GM12864 (cell line): Measurements from ENCODE around the gene CYTH4.

Experiments used
- DNase-seq: peaks from one replicate; pipeline ENCODE4 v3.0.0-alpha.2; 2011; ENCODE audit warnings: low read depth
- H3K4me3 ChIP-seq: 2 replicates; pipeline ENCODE4 v1.5.1; 2011; ENCODE audit warnings: mild to moderate bottlenecking, low read depth, low read length, control low read depth
- TF ChIP-seq, protein P1 (sequence below): IDR thresholded peaks from 2 replicates; pipeline ENCODE4 v1.5.1; 2011; ENCODE audit warnings: low read depth, mild to moderate bottlenecking, moderate library complexity, low read length, control low read depth, inconsistent platforms; ENCODE audit errors: missing control alignments

Gene CYTH4

DNA sequence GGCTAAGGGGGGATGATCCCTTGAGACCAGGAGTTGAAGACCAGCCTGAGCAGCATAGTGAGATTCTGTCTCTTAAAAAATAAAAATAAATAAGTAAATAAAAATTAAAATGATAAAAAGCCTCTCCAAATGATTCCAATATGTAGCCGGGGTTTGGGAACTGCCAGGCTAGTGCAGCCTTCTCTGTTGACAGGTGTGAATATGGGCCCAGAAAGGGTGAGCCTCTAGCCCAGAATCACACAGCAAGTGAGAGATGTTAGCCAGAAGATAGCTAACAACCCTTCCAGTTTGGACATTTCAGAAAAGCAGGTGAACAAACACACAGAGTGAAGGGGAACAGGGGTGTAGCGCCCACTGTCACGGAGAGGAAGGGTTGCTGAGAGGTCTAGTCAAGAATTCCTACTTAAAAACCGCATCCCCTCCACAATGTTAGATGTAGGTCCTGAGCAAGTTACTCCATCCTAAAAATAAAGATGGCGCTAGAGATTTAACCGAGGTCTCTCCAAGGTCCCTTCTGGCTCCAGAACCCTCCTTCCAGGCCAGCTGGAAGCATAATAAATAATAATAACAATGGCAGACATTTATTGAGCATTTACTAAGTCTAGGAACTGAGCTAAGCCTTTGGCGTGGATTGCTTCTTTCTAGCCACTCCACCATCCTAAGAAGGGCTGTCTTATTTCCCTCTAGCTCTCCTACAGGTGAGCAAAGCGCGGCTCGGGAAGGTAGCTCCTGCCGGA is 51.6 kb downstream of the CYTH4 start:
- no peak for DNase-seq
- H3K4me3 ChIP-seq: no peak overlapping the region
- TF ChIP-seq, protein P1, sequence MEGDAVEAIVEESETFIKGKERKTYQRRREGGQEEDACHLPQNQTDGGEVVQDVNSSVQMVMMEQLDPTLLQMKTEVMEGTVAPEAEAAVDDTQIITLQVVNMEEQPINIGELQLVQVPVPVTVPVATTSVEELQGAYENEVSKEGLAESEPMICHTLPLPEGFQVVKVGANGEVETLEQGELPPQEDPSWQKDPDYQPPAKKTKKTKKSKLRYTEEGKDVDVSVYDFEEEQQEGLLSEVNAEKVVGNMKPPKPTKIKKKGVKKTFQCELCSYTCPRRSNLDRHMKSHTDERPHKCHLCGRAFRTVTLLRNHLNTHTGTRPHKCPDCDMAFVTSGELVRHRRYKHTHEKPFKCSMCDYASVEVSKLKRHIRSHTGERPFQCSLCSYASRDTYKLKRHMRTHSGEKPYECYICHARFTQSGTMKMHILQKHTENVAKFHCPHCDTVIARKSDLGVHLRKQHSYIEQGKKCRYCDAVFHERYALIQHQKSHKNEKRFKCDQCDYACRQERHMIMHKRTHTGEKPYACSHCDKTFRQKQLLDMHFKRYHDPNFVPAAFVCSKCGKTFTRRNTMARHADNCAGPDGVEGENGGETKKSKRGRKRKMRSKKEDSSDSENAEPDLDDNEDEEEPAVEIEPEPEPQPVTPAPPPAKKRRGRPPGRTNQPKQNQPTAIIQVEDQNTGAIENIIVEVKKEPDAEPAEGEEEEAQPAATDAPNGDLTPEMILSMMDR: no peak

DNA sequence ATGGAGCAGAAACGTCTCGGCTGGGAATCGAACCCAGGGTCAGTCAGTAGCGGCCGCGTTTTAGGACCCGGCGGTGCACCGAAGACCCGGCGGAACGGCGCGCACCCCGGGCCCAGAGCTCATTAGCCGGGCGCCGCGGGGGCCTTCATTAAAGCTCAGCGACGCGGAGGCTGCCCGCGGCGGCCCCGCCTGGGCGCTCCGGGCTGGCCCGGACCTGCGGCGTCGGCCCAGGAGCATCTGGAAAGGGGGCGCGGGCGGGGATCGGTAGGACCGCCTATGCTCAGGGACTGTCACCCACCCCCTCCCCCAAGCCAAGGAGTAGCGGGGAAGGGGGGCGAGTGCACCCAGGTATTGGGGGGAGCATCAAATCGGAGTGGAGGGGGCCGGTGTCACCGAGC is 52.2 kb downstream of the CYTH4 start:
- DNase-seq: no peak
- TF ChIP-seq, protein P1: no peak
- H3K4me3 ChIP-seq: no peak overlapping the region

DNA sequence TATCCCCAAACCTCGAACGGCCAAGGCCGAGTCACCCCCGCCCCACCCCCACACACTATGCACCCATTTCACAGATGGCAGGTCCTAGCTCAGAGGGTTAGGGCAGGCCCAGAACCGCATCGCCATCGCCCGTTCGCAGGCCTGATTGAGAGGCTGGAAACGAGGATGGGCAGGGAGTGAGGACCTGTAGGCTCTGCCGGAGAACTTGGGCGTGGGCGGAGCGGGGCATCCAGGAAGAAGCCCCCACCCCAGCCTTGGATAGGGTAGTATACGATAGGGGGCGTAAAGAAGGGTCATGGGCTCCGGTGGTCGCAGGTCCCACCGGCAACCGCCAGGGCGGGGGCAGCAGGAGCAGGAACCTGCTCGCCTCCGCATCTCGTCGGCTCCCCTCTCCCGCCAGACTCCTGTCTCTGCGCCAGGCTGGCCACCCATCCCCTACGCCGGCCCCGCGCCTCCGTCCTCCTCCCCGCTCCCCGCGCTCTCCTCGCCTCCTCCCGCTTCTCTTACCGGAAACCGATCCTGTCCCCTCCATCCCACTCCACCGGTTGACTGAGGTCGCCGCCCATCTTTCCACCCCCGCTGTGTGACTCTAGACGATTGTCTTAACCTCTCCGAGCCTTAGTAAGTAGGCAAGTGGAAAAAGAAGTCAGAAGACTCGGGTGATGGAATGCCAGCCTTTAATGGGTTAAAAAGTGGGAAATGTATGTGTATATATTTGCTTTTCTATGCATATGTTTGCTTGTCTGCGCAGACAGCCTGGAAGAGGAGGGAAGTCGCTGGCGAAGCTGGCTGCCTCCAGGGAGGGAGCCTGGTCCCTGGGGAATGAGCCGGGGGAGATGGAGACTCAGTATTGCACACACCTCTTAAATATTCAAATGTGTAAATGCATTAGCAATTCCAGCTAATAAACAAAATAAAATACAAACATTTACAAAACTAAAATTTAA is 52.8 kb downstream of the CYTH4 start:
- H3K4me3 ChIP-seq: no peak overlapping the region
- no peak for DNase-seq
- TF ChIP-seq, protein P1: no peak

DNA sequence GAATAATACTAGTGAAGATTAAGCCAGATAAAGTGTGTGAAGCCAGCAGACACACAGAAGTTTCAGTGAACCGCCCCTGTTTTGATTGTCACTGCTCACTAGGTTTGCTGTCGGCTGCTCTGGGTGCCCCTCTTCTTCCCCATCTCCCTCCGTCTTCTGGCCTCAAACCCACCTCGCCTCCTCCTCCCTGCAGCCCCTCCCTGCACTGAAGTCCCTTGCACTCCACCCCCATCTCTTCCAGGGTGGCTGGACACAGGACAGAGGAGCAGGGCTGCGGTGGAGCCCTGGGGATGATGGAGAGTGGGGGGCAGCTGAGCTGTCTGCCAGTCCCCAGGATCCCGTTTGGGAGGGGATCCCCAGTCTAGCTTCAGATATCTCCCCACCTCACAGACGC is 53.5 kb downstream of the CYTH4 start:
- no peak overlapping the region for H3K4me3 ChIP-seq
- TF ChIP-seq, protein P1: no peak
- DNase-seq: no peak

DNA sequence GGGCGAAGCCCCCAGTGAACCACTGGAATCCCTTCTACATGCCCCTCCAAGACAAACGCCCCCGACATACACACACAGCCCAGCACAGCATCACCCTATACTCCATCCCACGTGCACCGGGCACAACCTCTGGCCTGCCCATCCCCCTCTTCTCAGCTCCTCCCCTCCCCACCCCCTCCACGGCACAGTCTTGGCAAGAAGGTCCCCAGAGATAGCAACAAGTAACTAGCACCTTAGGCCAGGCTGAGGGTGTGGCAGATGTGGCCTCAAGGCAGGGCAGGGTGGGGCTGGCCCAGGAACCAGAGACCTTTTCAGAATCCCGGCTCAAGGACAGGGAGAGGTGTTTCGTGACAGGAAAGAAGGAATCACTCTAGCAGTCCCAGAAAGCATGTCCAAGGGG is 54.3 kb downstream of the CYTH4 start:
- TF ChIP-seq, protein P1: no peak
- DNase-seq: no peak
- no peak overlapping the region for H3K4me3 ChIP-seq

DNA sequence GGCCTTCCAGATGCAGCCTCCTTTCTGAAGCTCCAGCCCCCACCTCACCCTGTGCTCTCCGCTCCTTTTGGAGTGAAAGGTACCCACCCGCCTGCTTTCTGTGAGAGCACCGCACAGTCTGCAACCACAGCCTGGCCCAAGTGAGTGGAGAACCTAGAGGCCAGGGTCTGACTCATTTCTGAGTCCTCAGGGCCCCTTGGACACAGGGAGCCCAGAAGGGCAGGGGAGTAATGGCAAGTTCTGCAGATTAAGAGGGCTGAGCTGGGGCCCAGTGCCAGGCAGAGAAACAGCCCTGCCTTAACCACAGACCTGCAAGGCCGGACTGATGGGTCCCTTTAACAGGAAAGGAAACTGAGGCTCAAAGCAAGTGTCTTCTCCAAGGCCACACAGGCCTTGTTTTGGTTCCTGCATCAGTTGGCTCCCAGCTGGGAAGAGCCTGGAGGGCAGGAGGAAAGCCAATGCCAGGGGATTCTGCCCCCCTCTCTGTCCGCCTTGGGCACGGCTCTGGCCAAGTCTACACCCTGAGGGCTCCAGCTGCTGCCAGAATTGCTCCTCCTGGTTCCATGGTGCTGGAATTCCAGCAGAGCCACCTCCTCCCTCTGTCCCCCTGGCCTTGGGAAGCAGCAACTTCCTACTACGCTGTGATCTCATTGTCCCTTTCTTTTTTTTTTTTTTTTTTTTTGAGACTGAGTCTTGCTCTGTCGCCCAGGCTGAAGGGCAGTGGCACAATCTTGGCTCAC is 55.1 kb downstream of the CYTH4 start:
- TF ChIP-seq, protein P1: no peak
- no peak for DNase-seq
- no peak overlapping the region for H3K4me3 ChIP-seq
